ENCODE results near the gene NECTIN1.

DNA sequence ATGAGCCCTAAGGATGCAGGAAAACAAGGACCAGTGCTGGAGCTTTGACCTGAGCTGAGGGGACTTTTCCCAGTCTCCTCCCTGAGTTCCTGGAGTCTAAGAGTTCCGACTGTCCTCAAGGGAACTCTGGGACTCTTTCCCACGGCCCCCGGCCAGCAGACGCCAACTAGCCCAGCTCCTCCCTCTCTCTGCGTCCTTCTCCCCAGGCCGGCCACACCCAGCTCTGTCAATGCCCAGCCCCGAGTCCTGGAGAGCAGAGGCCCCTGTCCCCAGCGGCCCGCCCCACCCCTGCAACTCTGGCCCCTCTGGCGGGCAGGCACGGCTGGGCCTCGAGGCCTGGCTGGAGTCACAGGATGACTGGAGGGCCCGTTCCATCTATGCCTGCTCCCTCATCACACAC, 29.8 kb downstream of the NECTIN1 start:
- TF ChIP-seq, protein P1, sequence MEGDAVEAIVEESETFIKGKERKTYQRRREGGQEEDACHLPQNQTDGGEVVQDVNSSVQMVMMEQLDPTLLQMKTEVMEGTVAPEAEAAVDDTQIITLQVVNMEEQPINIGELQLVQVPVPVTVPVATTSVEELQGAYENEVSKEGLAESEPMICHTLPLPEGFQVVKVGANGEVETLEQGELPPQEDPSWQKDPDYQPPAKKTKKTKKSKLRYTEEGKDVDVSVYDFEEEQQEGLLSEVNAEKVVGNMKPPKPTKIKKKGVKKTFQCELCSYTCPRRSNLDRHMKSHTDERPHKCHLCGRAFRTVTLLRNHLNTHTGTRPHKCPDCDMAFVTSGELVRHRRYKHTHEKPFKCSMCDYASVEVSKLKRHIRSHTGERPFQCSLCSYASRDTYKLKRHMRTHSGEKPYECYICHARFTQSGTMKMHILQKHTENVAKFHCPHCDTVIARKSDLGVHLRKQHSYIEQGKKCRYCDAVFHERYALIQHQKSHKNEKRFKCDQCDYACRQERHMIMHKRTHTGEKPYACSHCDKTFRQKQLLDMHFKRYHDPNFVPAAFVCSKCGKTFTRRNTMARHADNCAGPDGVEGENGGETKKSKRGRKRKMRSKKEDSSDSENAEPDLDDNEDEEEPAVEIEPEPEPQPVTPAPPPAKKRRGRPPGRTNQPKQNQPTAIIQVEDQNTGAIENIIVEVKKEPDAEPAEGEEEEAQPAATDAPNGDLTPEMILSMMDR (IDR thresholded peaks at IDR 0.05), result no peak
- no peak for TF ChIP-seq POLR2A (IDR thresholded peaks at IDR 0.05)

All from right lobe of liver (tissue), 4 donors.